WERI-Rb-1 (cell line): ENCODE data around the gene IL27RA.
"Not testable (repeated sequence)": the region's sequence is repeated elsewhere in the genome, so short reads cannot be mapped to it uniquely, and the experiment has no call there.

ENCODE experiments used
- DNase-seq: peaks from one replicate; pipeline ENCODE4 v3.0.0-alpha.2; 2020
- H3K27ac ChIP-seq: fragments of 250-450 bp; sonication (Bioruptor Pico); 2 replicates; pipeline ENCODE4 v1.5.1; 2020; ENCODE audit warnings: mild to moderate bottlenecking, moderate library complexity
- H3K27me3 ChIP-seq: fragments of 250-450 bp; sonication (Bioruptor Pico); 2 replicates; pipeline ENCODE4 v1.5.1; 2021; ENCODE audit warnings: mild to moderate bottlenecking, low read depth, moderate library complexity; ENCODE audit not compliant: insufficient read depth, severe bottlenecking
- H3K36me3 ChIP-seq: fragments of 250-450 bp; sonication (Bioruptor Pico); 2 replicates; pipeline ENCODE4 v1.5.1; 2020; ENCODE audit warnings: mild to moderate bottlenecking, moderate library complexity
- H3K4me3 ChIP-seq: 2 replicates; pipeline ENCODE4 v1.5.1; 2011; ENCODE audit warnings: low read depth, mild to moderate bottlenecking, control low read depth, low read length
- H3K9me3 ChIP-seq: fragments of 250-450 bp; sonication (Bioruptor Pico); 2 replicates; pipeline ENCODE4 v1.5.1; 2021; ENCODE audit warnings: mild to moderate bottlenecking, moderate library complexity; ENCODE audit not compliant: severe bottlenecking
- TF ChIP-seq, protein P1 (sequence below): IDR thresholded peaks from 2 replicates; pipeline ENCODE4 v1.5.1; 2011; ENCODE audit warnings: low read depth, mild to moderate bottlenecking, control low read depth, inconsistent platforms, low read length

IL27RA gene

DNA sequence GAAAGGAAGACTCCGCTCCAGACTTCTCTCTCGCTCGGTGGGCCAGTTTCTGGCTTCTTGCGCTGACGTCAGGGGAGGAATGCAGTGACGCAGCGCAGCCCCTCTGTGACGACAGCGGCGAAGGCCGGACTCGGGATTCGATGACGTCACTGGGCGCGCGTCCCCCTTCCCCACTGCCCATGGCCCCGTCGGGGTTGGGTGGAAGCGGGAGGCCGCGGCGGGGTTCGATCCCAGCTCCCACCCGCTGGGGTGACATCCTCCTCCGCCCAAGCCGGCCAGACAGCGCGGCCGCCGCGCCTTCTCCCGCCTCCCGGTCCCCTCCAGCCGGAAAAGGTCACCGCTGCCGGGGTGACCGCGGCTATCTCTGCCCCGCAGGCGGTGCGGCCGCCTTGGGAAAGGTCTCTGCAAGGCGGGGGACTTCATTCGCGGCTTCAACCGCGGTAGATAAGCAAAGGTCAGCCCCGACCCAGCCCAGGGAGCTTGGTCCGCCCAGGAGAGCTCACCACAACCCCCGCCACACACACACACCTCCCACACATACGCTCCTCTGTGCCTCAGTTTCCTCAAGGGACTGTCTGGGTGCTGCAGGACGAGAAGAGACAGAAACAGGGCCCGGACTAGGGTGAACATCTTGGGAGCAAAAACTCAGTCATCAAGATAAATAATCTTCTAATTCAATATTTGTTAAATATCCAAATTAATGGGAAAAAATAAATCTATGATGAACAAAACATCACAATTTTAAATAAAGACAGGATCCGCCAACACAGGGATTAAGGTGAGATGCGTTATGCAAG, 24.6 kb upstream of the IL27RA start:
- TF ChIP-seq, protein P1, sequence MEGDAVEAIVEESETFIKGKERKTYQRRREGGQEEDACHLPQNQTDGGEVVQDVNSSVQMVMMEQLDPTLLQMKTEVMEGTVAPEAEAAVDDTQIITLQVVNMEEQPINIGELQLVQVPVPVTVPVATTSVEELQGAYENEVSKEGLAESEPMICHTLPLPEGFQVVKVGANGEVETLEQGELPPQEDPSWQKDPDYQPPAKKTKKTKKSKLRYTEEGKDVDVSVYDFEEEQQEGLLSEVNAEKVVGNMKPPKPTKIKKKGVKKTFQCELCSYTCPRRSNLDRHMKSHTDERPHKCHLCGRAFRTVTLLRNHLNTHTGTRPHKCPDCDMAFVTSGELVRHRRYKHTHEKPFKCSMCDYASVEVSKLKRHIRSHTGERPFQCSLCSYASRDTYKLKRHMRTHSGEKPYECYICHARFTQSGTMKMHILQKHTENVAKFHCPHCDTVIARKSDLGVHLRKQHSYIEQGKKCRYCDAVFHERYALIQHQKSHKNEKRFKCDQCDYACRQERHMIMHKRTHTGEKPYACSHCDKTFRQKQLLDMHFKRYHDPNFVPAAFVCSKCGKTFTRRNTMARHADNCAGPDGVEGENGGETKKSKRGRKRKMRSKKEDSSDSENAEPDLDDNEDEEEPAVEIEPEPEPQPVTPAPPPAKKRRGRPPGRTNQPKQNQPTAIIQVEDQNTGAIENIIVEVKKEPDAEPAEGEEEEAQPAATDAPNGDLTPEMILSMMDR: no peak
- no peaks in the 10 kb centered on the region for H3K9me3 ChIP-seq
- no peaks in the 10 kb centered on the region for H3K27me3 ChIP-seq
- H3K27ac ChIP-seq: peak overlapping the region; percentile 89
- peak; percentile 92 for DNase-seq
- H3K4me3 ChIP-seq: peak overlapping the region; percentile 57
- H3K36me3 ChIP-seq: peaks cover 6% of the 10 kb centered on the region

DNA sequence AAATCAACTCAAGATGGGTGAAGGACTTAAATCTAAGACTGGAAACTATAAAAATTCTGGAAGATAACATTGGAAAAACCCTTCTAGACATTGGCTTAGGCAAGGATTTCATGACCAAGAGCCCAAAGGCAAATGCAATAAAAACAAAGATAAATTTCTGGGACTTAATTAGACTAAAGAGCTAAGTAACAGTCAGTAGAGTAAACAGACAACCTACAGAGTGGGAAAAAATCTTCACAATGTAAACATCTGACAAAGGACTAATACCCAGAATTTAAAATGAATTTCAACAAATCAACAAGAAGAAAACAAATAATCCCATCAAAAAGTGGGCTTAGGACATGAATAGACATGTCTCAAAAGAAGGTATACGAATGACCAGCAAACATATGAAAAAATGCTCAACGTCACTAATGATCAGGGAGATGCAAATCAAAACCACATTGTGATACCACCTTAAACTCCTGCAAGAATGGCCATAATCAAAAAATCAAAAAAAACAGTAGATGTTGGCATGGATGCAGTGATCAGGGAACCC, 19.1 kb upstream of the IL27RA start:
- no peaks in the 10 kb centered on the region for H3K27me3 ChIP-seq
- H3K9me3 ChIP-seq: peaks cover 4% of the 10 kb centered on the region
- TF ChIP-seq, protein P1: no peak
- DNase-seq: no peak
- no peak overlapping the region for H3K27ac ChIP-seq
- H3K36me3 ChIP-seq: no peaks in the 10 kb centered on the region
- no peak overlapping the region for H3K4me3 ChIP-seq

DNA sequence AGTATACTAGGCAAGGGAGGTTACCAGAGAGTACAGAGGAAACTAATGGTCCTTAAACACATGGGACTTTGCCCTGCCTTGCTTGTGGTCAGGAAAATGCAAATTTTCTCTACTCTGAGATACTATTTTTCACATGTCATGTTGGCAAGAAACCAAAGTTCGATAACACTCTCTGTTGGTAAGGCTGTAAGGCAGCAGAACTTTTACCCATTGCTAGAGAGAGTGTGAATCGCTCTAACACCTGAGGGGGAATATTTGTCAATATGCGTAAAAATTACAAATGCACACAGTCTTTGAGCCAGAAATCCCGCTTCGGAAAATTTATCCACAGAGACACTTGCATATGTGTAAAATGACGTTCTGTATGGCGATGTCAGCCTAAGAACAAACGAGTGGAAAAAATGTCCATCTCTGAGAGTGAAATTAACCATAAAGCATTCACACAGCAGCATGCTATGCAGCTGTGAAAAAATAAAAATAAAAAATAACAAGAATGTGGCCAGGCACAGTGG, 16.0 kb upstream of the IL27RA start:
- no peak overlapping the region for H3K4me3 ChIP-seq
- H3K27ac ChIP-seq: no peak overlapping the region
- no peak for DNase-seq

DNA sequence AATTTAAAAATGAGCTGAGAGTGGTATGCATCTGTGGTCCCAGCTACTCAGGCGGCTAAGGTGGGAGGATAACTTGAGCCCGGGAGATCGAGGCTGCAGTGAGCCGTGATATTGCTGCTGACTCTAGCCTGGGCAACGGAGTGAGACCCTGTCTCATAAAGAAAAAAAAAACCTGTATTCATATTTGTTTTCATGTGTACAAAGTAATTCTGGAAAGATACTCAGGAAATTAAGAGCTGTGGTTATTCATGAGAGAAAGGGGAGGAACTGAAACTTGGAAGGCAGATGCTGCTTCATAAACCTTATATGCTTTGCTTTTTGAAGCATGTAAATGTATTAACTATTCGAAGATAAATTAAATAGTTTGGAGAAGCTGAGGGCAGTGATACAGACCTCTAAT, 12.5 kb upstream of the IL27RA start:
- H3K27ac ChIP-seq: no peak overlapping the region
- no peaks in the 10 kb centered on the region for H3K27me3 ChIP-seq
- H3K9me3 ChIP-seq: no peaks in the 10 kb centered on the region
- TF ChIP-seq, protein P1: no peak
- H3K36me3 ChIP-seq: no peaks in the 10 kb centered on the region
- DNase-seq: no peak
- H3K4me3 ChIP-seq: no peak overlapping the region

More for the DNA sequence above, 16.0 kb upstream of the IL27RA start:
- Histone ChIP-seq H3K9me3 (peaks cover 4% of the 10 kb centered on the region), H3K27me3 (no peaks in the 10 kb centered on the region), H3K36me3 (no peaks in the 10 kb centered on the region)
- TF ChIP-seq, protein P1: no peak

DNA sequence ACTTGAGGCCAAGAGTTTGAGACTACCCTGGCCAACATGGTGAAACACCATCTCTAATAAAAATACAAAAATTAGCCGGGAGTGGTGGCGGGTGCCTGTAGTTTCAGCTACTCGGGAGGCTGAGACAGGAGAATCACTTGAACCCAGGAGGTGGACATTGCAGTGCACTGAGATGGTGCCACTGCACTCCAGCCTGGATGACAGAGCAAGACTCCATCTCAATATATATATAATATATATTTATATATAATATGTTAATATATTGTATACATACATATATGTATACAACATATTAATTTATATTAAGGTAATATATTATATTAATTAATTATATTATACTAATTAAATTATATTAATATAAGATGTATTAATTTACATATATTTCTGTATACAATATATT, 11.8 kb upstream of the IL27RA start:
- not testable (repeated sequence) for H3K36me3 ChIP-seq, H3K27me3 ChIP-seq, H3K4me3 ChIP-seq, H3K9me3 ChIP-seq, DNase-seq, H3K27ac ChIP-seq

DNA sequence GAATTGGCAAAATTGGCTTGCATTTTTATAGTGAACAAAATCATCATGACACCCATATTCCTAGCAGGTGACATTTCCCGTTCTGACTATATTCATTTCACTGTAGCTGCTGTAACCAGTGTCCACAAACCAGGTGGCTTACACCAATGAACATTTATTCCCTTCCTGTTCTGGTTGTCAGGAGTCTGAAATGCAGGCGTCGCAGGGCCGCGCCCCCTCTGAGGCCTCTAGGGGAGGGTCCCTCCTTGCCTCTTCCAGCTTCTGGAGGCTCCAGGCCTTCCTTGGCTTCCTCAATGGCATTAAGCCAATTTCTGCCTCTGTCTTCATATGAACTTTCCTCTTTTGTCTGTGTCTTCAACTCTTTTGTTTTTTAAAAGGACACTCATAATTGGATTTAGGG, 10.1 kb upstream of the IL27RA start:
- DNase-seq: peak; percentile 24
- H3K27me3 ChIP-seq: no peaks in the 10 kb centered on the region
- no peaks in the 10 kb centered on the region for H3K9me3 ChIP-seq
- TF ChIP-seq, protein P1: no peak
- no peak overlapping the region for H3K4me3 ChIP-seq
- no peaks in the 10 kb centered on the region for H3K36me3 ChIP-seq
- H3K27ac ChIP-seq: no peak overlapping the region
